Hepatocyte (in vitro differentiated cells): ENCODE data around the gene COX7A1. TPM values are rescaled to one million over a fixed set of nuclear protein-coding genes. Genes with fewer than 3 reads are reported as not detected.

ENCODE experiments used
- DNase-seq: peaks from one replicate; pipeline ENCODE4 v3.0.0-alpha.2; 2016; ENCODE audit warnings: low spot score
- H2AFZ ChIP-seq: fragments of 200-600 bp; sonication (generic); 2 replicates; pipeline ENCODE4 v1.6.0; 2016; ENCODE audit warnings: antibody characterized with exemption, mild to moderate bottlenecking
- H3K27ac ChIP-seq: fragments of 200-600 bp; sonication (generic); 2 replicates; pipeline ENCODE4 v1.5.1; 2016; ENCODE audit warnings: mild to moderate bottlenecking
- H3K27me3 ChIP-seq: fragments of 200-600 bp; sonication (generic); 2 replicates; pipeline ENCODE4 v1.6.1; 2016
- H3K36me3 ChIP-seq: fragments of 200-600 bp; sonication (generic); replicated peaks from 2 replicates; pipeline ENCODE4 v1.5.1; 2016; ENCODE audit warnings: low read depth; ENCODE audit not compliant: insufficient read depth
- H3K4me1 ChIP-seq: fragments of 200-600 bp; sonication (generic); 2 replicates; pipeline ENCODE4 v1.5.1; 2016; ENCODE audit warnings: mild to moderate bottlenecking, moderate library complexity; ENCODE audit not compliant: insufficient read depth
- H3K4me2 ChIP-seq: fragments of 200-600 bp; sonication (generic); 2 replicates; pipeline ENCODE4 v1.6.0; 2016
- H3K4me3 ChIP-seq: fragments of 200-600 bp; sonication (generic); 2 replicates; pipeline ENCODE4 v1.5.1; 2016; ENCODE audit warnings: mild to moderate bottlenecking
- H3K79me2 ChIP-seq: fragments of 200-600 bp; sonication (generic); 2 replicates; pipeline ENCODE4 v1.6.0; 2017; ENCODE audit warnings: mild to moderate bottlenecking
- H3K9me2 ChIP-seq: fragments of 200-600 bp; sonication (generic); replicated peaks from 2 replicates; pipeline ENCODE4 v1.6.0; 2017; ENCODE audit warnings: mild to moderate bottlenecking; ENCODE audit not compliant: insufficient read depth
- H3K9me3 ChIP-seq: fragments of 200-600 bp; sonication (generic); 2 replicates; pipeline ENCODE4 v1.5.1; 2016; ENCODE audit warnings: low read depth, mild to moderate bottlenecking
- H4K20me1 ChIP-seq: fragments of 200-600 bp; sonication (generic); 2 replicates; pipeline ENCODE4 v1.6.0; 2016; ENCODE audit warnings: mild to moderate bottlenecking; ENCODE audit not compliant: insufficient read depth, poor library complexity, severe bottlenecking
- CTCF ChIP-seq: fragments of 200-600 bp; sonication (generic); IDR thresholded peaks from 2 replicates; pipeline ENCODE4 v1.5.1; 2016; ENCODE audit warnings: antibody characterized with exemption, mild to moderate bottlenecking; ENCODE audit not compliant: poor library complexity
- EZH2 ChIP-seq: fragments of 200-600 bp; sonication (generic); IDR thresholded peaks from 2 replicates; pipeline ENCODE4 v1.6.1; 2016; ENCODE audit warnings: antibody characterized with exemption, mild to moderate bottlenecking, borderline replicate concordance
- EZH2phosphoT487 ChIP-seq: fragments of 200-600 bp; sonication (generic); IDR thresholded peaks from one replicate; pipeline ENCODE4 v1.6.1; 2018; ENCODE audit warnings: antibody characterized with exemption, mild to moderate bottlenecking, low read depth, moderate library complexity; ENCODE audit not compliant: unreplicated experiment, severe bottlenecking
- WGBS: methylation state at CpG from one replicate; pipeline ENCODE4 v1.1.6; 2016; ENCODE audit warnings: low lambda C conversion rate; ENCODE audit errors: missing lambda C conversion rate; 5-methylcytosine and 5-hydroxymethylcytosine counted together
- polyA plus RNA-seq: library from polyadenylated mRNA; unstranded; fragments of >200 nt; fragmentation: Nextera tagmentation; extraction: Ambion mirVana; gene quantifications from 2 replicates; pipeline ENCODE4 v1.2.1, GENCODE V29; 2016
- total RNA-seq: library from RNA; depleted of rRNA; stranded (reverse); fragments of >200 nt; gene quantifications from 2 replicates; pipeline ENCODE4 v1.2.3, GENCODE V29; 2014

Gene COX7A1
- total RNA-seq (not detected in 2 replicates), polyA plus RNA-seq (not detected in 2 replicates)

- Histone ChIP-seq H3K36me3 (no peaks in the 10 kb centered on the region), H3K9me3 (no peaks in the 10 kb centered on the region), H4K20me1 (no peaks in the 10 kb centered on the region), H3K79me2 (no peaks in the 10 kb centered on the region), H3K27me3 (no peaks in the 10 kb centered on the region), H3K4me3 (no peak within 1 kb of the TSS), H3K9me2 (no peaks in the 10 kb centered on the region), H3K4me1 (no peaks in the 10 kb centered on the region), H3K4me2 (no peak within 1 kb of the TSS), H2AFZ (no peak within 1 kb of the TSS), H3K27ac (no peak within 1 kb of the TSS)
- 96% methylated on average over 31 of the region's 40 CpGs for WGBS
- DNase-seq, result no peak
- TF ChIP-seq EZH2 (no peak), CTCF (no peak), EZH2phosphoT487 (no peak)
Measured at GRCh38 chr19:36152352-36153091, at the start of gene COX7A1. TSS of gene COX7A1 (minus strand) at chr19:36152447. CDS start at chr19:36152407, 40 bp downstream.

- WGBS, result 96% methylated on average over 6 of the region's 6 CpGs
- no peaks in the 10 kb centered on the region for H4K20me1 ChIP-seq
- no peak overlapping the region for H3K27ac ChIP-seq
Measured at GRCh38 chr19:36201684-36202083, 49.4 kb upstream of the COX7A1 start.

GRCh38 chr19:36198119-36198518, 45.9 kb upstream of the COX7A1 start:
- H3K4me2 ChIP-seq, result no peak overlapping the region
- WGBS, result 100% methylated on average over 2 of the region's 2 CpGs
- TF ChIP-seq EZH2 (no peak), CTCF (no peak), EZH2phosphoT487 (no peak)
- H2AFZ ChIP-seq, result no peak overlapping the region
- no peaks in the 10 kb centered on the region for H3K27me3 ChIP-seq
- no peaks in the 10 kb centered on the region for H3K9me3 ChIP-seq
- no peak overlapping the region for H3K4me3 ChIP-seq
- H3K9me2 ChIP-seq, result no peaks in the 10 kb centered on the region
- no peaks in the 10 kb centered on the region for H3K4me1 ChIP-seq
- no peak for DNase-seq
- no peak overlapping the region for H3K27ac ChIP-seq
- no peaks in the 10 kb centered on the region for H3K79me2 ChIP-seq
- H4K20me1 ChIP-seq, result no peaks in the 10 kb centered on the region
- H3K36me3 ChIP-seq, result no peaks in the 10 kb centered on the region

More at GRCh38 chr19:36201684-36202083, 49.4 kb upstream of the COX7A1 start:
- Histone ChIP-seq H3K9me2 (no peaks in the 10 kb centered on the region), H3K4me1 (no peaks in the 10 kb centered on the region), H2AFZ (no peak overlapping the region), H3K4me3 (no peak overlapping the region), H3K4me2 (no peak overlapping the region), H3K27me3 (no peaks in the 10 kb centered on the region), H3K36me3 (no peaks in the 10 kb centered on the region), H3K79me2 (no peaks in the 10 kb centered on the region), H3K9me3 (no peaks in the 10 kb centered on the region)
- no peak for DNase-seq
- TF ChIP-seq CTCF (no peak), EZH2phosphoT487 (no peak), EZH2 (no peak)
